GM19452 (cell line): ENCODE measurements around the gene KCNK10.

ENCODE experiments used
- ATAC-seq: cut with Tn5 transposase; IDR thresholded peaks from one replicate; pipeline ENCODE4 v1.9.1; 2021; ENCODE audit not compliant: unreplicated experiment

The KCNK10 gene

GRCh38 chr14:88189417-88190191, 133.5 kb downstream of the KCNK10 start:
- ATAC-seq, result peak; percentile 79

DNA sequence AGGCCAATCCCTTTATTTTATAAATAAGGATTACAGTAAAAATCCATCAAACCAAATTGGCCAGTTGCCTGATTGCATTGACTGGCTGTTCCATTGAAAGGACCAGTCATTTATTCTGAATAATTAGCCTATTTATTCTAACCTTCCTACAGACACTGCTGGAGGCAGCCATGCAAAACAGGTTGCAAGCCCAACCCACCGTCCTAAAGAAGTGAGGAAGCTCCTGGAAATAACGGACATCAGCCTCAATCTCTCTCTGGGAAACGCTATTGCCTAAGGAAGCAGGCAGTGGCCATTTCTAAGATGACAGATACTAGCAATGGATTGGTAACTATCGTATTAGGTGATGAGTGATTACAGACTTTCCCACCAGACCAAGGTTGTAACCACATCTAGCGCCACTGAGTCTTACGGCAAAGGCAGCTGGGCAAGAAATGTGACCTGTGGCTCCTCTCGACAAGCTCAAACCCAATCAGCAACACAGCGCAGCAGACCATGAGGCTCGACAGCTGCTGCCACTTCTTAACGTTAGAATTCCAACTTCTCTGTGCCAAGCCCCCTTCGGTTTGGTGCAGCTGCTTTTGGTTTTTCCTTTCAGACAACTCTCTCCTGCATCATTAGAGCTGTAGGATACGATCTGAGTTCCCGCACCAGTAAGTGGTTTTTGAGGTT, 134.2 kb downstream of the KCNK10 start:
- peak; percentile 66 for ATAC-seq

DNA sequence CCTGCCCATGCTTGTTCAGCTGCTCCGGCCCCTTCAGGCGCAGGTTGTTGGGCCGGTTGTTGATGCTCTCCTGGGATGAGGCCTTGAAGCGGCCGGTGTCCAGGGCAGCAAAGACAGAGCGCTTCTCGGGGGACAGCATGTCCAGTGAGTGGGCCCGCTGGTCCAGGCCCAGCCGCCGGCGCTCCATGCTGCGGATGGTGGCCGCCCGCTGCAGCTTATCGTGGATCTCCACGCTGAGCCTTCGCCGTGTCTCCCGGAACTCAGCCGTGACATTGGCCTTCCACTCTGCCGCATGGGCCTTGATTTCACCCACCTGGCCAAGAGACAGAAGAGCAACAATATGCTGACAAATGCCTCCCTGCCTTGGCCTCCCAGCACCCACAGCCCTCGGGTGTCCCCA, 137.2 kb downstream of the KCNK10 start:
- no peak for ATAC-seq

GRCh38 chr14:88184956-88185355, 138.1 kb downstream of the KCNK10 start:
- ATAC-seq, result no peak

DNA sequence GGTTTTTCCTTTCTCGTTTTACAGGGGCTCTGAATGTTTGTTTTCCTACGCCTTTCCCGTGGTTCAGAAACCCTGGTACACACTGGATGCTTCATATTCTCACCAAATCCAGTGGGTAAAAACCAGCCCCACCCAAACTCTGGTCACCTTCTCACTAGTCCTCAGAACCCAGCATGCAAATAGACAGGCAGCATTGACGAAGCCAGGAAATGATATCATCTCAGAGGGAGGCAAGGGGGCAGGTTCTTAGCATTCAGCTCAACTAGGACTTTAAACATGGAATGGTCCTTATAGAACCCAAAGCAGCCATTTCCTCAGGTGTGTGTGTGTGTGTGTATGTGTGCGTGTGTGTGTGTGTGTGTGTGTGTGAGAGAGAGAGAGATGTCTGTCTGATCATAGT, 142.0 kb downstream of the KCNK10 start:
- no peak for ATAC-seq

- ATAC-seq, result no peak
Measured at GRCh38 chr14:88179716-88180115, 143.4 kb downstream of the KCNK10 start.

GRCh38 chr14:88170333-88170732, 152.7 kb downstream of the KCNK10 start:
- no peak for ATAC-seq

DNA sequence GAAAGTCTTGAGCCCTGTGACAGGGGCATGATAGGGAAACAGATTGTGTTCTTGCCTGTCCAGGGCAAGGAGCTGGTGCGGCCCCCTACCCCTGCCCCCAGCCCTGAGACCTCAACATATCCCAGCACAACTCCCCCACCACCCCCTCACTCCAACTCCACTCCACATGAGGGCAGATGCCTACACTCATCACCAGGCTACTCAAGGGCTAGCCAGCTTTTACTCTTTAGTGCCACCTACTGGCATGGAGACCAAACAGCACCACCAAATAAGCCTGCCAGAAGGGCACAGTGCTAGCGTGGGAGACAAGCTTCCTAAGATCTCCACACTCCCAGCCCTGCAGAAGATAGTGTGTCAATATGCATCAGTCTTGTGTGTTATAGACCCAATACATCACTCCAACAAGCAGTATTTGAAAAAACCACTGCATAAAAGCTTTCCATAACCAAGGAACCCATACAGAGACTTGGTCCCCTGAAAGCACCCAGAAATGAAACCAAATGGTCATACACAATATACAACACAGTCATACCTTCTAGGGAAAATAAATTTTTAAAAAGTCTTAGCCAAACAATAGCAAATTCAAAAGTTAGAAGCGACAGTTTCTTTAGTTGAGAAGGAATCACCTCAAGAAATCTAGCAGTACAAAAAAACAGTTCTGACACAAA, 154.4 kb downstream of the KCNK10 start:
- ATAC-seq, result no peak

GRCh38 chr14:88168025-88168424, 155.0 kb downstream of the KCNK10 start:
- no peak for ATAC-seq

GRCh38 chr14:88166616-88167015, 156.5 kb downstream of the KCNK10 start:
- no peak for ATAC-seq

GRCh38 chr14:88164906-88165534, 158.0 kb downstream of the KCNK10 start:
- peak; percentile 45 for ATAC-seq

- no peak for ATAC-seq
Measured at GRCh38 chr14:88163731-88164255, 159.3 kb downstream of the KCNK10 start.

DNA sequence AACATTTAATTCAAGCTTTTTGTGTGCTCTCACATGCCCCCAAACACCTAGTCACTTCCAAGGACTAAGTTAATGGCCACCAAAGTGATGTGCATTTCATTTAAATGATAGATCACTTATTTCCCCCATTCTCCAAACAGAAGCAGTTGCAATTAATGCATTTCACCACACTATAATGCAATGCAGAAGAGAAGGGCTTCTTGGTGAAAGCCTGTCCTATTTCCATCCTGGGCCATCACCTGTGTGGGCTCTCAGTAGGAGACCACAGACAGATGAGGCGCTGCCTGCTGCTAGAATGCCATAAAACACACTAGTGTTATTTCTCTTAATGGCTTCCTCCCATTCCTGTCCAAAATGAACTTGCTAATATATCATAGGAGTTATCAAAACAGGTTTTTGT, 166.9 kb downstream of the KCNK10 start:
- no peak for ATAC-seq

DNA sequence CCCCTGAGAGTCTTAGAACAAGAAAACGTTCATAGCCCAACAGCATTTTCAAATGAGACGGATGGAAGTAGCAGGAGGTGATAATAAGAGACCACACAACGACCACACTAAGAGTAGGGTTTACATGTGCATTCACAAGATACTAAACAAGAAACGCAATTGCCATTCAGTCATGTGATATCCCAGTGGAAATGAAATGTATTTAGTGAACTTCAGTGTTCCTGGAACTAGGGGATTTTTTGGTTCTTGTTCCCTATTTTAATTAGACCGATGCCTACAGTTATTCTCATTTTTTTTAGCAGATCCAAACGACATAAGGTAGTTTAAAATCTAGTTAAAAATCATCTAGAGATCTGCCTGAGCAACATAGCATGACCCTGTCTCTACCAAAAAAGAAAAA, 168.1 kb downstream of the KCNK10 start:
- no peak for ATAC-seq

DNA sequence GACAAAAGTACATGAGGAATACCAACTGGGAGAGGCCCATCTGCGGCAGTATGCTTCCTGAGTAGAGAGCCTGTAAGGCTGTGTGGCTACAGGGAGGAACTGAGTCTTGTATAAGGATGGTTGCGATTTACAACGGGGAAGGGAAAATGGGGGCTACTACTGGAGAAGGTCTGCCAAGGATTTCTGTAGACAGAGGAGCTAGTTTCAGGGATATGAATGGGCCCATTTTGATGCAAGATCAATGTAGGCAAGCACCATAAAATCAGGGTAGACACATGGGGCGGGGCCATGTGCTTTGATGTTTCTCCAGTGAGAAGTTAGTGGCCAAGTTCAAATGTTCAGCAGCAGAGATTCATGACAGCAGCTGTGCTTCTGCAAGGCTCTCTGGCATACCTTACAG, 168.7 kb downstream of the KCNK10 start:
- ATAC-seq, result no peak

GRCh38 chr14:88146881-88147649, 176.0 kb downstream of the KCNK10 start:
- no peak for ATAC-seq

DNA sequence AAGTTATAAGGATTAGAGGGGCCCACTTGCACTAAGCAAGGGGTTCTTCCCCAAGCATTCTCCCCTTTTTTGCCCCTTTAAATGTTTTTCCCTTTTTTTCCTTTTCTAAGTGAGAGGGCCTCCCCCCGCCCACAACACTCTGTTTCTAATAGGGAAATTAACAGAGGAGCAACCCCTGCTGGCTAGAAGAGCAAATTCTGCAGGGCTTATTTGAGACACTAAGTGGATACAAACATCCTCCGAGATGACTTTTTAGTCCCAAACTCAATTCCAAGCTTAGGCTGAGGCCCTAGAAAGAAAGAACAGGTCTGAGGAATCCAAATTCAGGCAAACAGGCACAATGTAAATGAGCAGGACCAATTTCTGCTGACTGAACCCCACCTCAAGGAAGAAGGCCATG, 179.3 kb downstream of the KCNK10 start:
- ATAC-seq, result no peak

- no peak for ATAC-seq
Measured at GRCh38 chr14:88142997-88143396, 180.1 kb downstream of the KCNK10 start.

DNA sequence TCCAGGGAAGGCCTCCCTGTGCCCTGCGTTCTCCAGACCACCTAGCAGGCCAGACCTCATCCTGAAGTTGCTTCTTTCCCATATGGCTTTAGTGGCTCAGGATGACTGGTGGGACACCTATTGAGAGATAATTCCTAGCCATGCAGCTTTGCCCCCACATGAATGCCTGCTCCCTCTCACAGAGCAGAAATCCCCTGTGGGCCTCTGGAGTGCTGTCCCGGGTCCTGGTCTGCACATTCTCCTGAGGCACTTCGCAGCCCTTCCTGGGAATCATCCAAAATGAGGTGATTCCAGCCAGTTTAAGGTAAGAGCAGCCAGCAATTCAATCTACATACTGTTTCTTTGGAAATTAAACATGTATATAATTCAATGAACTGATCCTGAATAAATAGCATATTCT, 182.2 kb downstream of the KCNK10 start:
- ATAC-seq, result no peak

- ATAC-seq, result no peak
Measured at GRCh38 chr14:88137327-88137726, 185.7 kb downstream of the KCNK10 start.
